Measurements from ENCODE around the gene RUNX1.

- no peak for TF ChIP-seq CTCF (IDR thresholded peaks at IDR 0.05; ENCODE audit: low read depth, low read length)
- no peak for TF ChIP-seq POLR2A (IDR thresholded peaks at IDR 0.05; ENCODE audit: extremely low read depth, insufficient read length)
Observed at GRCh38 chr21:34944015-34944755, 104.9 kb downstream of the RUNX1 start.
